Activated CD8-positive, alpha-beta memory T cell treated with anti-CD3 and anti-CD28 coated beads, Interleukin-2, amount 50 U/mL, for 4 hours (primary cell): ENCODE measurements around the gene TRIM8.
A peak's percentile ranks its signal among the peaks of the same experiment; 100 is the strongest.
"Not testable (repeated sequence)": the region's sequence is repeated elsewhere in the genome, so short reads cannot be mapped to it uniquely, and the experiment has no call there.

Experiments used
- DNase-seq: peaks from one replicate; pipeline ENCODE4 v3.0.0-alpha.2; 2020

TRIM8 gene

GRCh38 chr10:102673819-102674511, 29.7 kb downstream of the TRIM8 start:
- peak; percentile 62 for DNase-seq

- no peak for DNase-seq
Observed at GRCh38 chr10:102674566-102674965, 30.3 kb downstream of the TRIM8 start.

GRCh38 chr10:102675011-102675665, 30.9 kb downstream of the TRIM8 start:
- no peak for DNase-seq

- DNase-seq, result no peak
Observed at GRCh38 chr10:102675666-102676533, 31.6 kb downstream of the TRIM8 start.

GRCh38 chr10:102676534-102677315, 32.4 kb downstream of the TRIM8 start:
- no peak for DNase-seq

- no peak for DNase-seq
Observed at GRCh38 chr10:102677331-102678067, 33.2 kb downstream of the TRIM8 start.

GRCh38 chr10:102678068-102678400, 33.8 kb downstream of the TRIM8 start:
- no peak for DNase-seq

- DNase-seq, result no peak
Observed at GRCh38 chr10:102678842-102679289, 34.6 kb downstream of the TRIM8 start.

- DNase-seq, result no peak
Observed at GRCh38 chr10:102679596-102679995, 35.3 kb downstream of the TRIM8 start.

- no peak for DNase-seq
Observed at GRCh38 chr10:102681696-102682095, 37.4 kb downstream of the TRIM8 start.

GRCh38 chr10:102682416-102682815, 38.1 kb downstream of the TRIM8 start:
- no peak for DNase-seq

GRCh38 chr10:102682981-102683380, 38.7 kb downstream of the TRIM8 start:
- no peak for DNase-seq

GRCh38 chr10:102683736-102684135, 39.5 kb downstream of the TRIM8 start:
- DNase-seq, result no peak

- no peak for DNase-seq
Observed at GRCh38 chr10:102691285-102692066, 47.2 kb downstream of the TRIM8 start.

- DNase-seq, result not testable (repeated sequence)
Observed at GRCh38 chr10:102695401-102695800, 51.1 kb downstream of the TRIM8 start.

GRCh38 chr10:102696736-102697135, 52.5 kb downstream of the TRIM8 start:
- no peak for DNase-seq

- DNase-seq, result no peak
Observed at GRCh38 chr10:102698894-102699293, 54.6 kb downstream of the TRIM8 start.

GRCh38 chr10:102701272-102701671, 57.0 kb downstream of the TRIM8 start:
- DNase-seq, result no peak

- DNase-seq, result no peak
Observed at GRCh38 chr10:102701796-102702195, 57.5 kb downstream of the TRIM8 start.

GRCh38 chr10:102702742-102703141, 58.5 kb downstream of the TRIM8 start:
- no peak for DNase-seq

- DNase-seq, result no peak
Observed at GRCh38 chr10:102704915-102705314, 60.6 kb downstream of the TRIM8 start.
